Karpas-422 (cell line): Measurements from ENCODE around the gene HMX1. TPM values are rescaled to one million over a fixed set of nuclear protein-coding genes. Genes with fewer than 3 reads are reported as not detected.
A peak's percentile ranks its signal among the peaks of the same experiment; 100 is the strongest.

Experiments
- DNase-seq: peaks from one replicate; pipeline ENCODE4 v3.0.0-alpha.2; 2015
- H2AFZ ChIP-seq: fragments of 200-600 bp; sonication (generic); 2 replicates; pipeline ENCODE4 v1.6.1; 2014; ENCODE audit warnings: antibody characterized with exemption, low read length, mixed read lengths
- H3K27ac ChIP-seq: fragments of 200-600 bp; sonication (generic); 2 replicates; pipeline ENCODE4 v1.5.1; 2014; ENCODE audit warnings: mild to moderate bottlenecking, low read length, moderate library complexity
- H3K27me3 ChIP-seq: fragments of 200-600 bp; sonication (generic); 2 replicates; pipeline ENCODE4 v1.6.1; 2014; ENCODE audit warnings: low read length, mixed read lengths
- H3K36me3 ChIP-seq: fragments of 200-600 bp; sonication (generic); 2 replicates; pipeline ENCODE4 v1.6.1; 2014; ENCODE audit warnings: low read length, mixed read lengths; ENCODE audit not compliant: insufficient read depth
- H3K4me1 ChIP-seq: fragments of 200-600 bp; sonication (generic); 2 replicates; pipeline ENCODE4 v1.6.1; 2014; ENCODE audit warnings: mild to moderate bottlenecking, low read length, mixed read lengths
- H3K4me2 ChIP-seq: fragments of 200-600 bp; sonication (generic); 2 replicates; pipeline ENCODE4 v1.6.1; 2014; ENCODE audit warnings: low read length, low read depth, mild to moderate bottlenecking; ENCODE audit not compliant: poor library complexity, severe bottlenecking
- H3K4me3 ChIP-seq: fragments of 200-600 bp; sonication (generic); 2 replicates; pipeline ENCODE4 v1.5.1; 2014; ENCODE audit warnings: mild to moderate bottlenecking, antibody characterized with exemption, low read length, mixed read lengths
- H3K79me2 ChIP-seq: fragments of 200-600 bp; sonication (generic); 2 replicates; pipeline ENCODE4 v1.6.1; 2014; ENCODE audit warnings: mild to moderate bottlenecking, low read length, mixed read lengths
- H3K9ac ChIP-seq: fragments of 200-600 bp; sonication (generic); 2 replicates; pipeline ENCODE4 v1.6.0; 2014; ENCODE audit warnings: low read length
- H3K9me2 ChIP-seq: fragments of 200-600 bp; sonication (generic), shearing (Covaris generic); replicated peaks from 2 replicates; pipeline ENCODE4 v1.6.0; 2014; ENCODE audit warnings: mild to moderate bottlenecking, low read length, moderate library complexity; ENCODE audit not compliant: insufficient read depth
- H3K9me3 ChIP-seq: fragments of 300-700, 200-600 bp; sonication (generic); 2 replicates; pipeline ENCODE4 v1.6.1; 2014; ENCODE audit warnings: low read length, mixed read lengths
- H4K20me1 ChIP-seq: fragments of 200-600 bp; sonication (generic); 2 replicates; pipeline ENCODE4 v1.6.1; 2014; ENCODE audit warnings: mild to moderate bottlenecking, antibody characterized with exemption, low read length, low read depth; ENCODE audit not compliant: insufficient read depth
- total RNA-seq: library from RNA; depleted of rRNA; stranded (reverse); fragments of >200 nt; shearing (Covaris generic); gene quantifications from 2 replicates; pipeline ENCODE4 v1.2.3, GENCODE V29; 2014; ENCODE audit warnings: low replicate concordance

Gene HMX1
- total RNA-seq, 1 experiment from 2014 or later: not detected

DNA sequence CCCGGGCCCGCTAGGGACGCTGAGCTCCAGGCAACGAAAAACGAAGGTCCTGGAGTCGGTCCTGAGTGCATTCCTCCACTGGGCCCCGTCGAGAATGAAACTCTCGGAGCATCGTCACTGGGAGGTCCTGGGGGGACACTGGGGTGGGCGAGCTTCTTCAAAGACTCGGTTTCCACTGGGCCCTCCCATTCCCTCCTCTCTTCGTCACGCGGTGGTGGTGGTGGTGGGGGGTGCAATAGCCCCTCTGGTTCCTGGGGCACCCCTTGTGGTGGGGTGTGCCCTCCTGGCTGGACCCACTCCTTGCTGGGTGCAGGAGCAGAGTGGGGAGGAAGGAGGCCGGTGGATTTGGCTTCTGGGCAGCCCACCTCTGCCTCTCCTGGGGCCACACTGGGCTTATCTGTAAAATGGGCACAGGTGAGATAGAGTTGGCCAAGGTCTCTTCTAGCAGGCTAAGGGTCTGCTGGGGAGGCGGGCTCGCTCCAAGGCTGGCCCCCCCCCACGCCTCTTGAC lies 12.9 kb downstream of the HMX1 start:
- no peaks in the 10 kb centered on the region for H4K20me1 ChIP-seq
- H3K27me3 ChIP-seq: no peaks in the 10 kb centered on the region
- no peaks in the 10 kb centered on the region for H3K36me3 ChIP-seq
- DNase-seq: no peak
- no peak overlapping the region for H3K4me3 ChIP-seq
- H2AFZ ChIP-seq: no peak overlapping the region
- no peak overlapping the region for H3K4me2 ChIP-seq
- no peaks in the 10 kb centered on the region for H3K79me2 ChIP-seq
- H3K9me3 ChIP-seq: peaks cover 9% of the 10 kb centered on the region; the same call in 1 of the 2 replicates
- H3K9me2 ChIP-seq: no peaks in the 10 kb centered on the region
- no peaks in the 10 kb centered on the region for H3K4me1 ChIP-seq
- no peak overlapping the region for H3K27ac ChIP-seq
- no peak overlapping the region for H3K9ac ChIP-seq

DNA sequence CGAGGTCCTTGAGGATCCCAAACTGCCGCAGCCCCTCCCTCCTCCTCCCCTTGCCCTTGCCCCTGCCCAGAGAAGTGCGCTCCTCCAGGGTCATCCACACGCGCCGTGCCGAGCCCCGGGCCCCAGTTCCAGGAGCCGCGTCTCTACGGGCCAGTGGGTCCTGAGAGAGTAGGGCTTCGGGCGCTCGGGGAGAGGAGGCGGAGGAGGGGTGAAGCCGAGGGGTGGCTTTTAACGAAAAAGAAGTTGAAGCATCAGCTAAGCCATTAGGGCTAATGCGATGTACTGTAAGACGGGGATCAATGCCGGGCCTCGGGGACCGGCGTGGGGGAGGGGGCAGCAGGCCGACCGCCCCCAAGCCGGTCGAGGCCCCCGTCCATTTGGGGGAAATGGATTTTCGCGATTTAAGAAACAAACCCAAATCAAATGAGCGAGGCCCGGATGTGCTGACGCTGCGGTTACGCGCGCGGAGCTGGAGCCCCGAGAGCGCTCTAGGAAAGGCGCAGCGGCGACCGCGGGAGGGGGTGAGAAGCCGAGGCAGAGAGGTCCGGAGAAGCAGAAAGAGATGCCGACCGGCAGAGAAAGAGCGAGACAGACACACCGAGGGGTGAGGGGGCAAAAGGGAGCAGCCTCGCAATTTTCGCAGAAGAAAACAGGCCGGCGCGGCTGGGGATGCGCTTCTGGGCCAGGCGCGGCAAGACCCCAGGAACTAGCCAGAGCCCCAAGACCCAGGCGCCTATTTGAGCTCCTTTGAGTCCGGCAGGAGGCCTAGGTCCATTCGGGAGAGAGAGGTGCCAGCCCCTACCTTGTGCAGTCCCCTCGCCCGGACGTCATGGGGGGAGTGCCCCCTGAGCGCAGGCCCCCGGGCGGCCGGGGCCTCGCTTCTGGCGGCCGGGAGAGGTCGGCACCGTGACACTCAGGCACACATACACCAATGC lies 13.6 kb downstream of the HMX1 start:
- Histone ChIP-seq H4K20me1 (no peaks in the 10 kb centered on the region), H2AFZ (no peak overlapping the region), H3K4me1 (no peaks in the 10 kb centered on the region), H3K4me3 (no peak overlapping the region), H3K9me2 (no peaks in the 10 kb centered on the region), H3K9me3 (peaks cover 9% of the 10 kb centered on the region; the same call in 1 of the 2 replicates), H3K9ac (no peak overlapping the region), H3K27ac (no peak overlapping the region), H3K4me2 (no peak overlapping the region), H3K36me3 (no peaks in the 10 kb centered on the region), H3K27me3 (no peaks in the 10 kb centered on the region), H3K79me2 (no peaks in the 10 kb centered on the region)
- no peak for DNase-seq

DNA sequence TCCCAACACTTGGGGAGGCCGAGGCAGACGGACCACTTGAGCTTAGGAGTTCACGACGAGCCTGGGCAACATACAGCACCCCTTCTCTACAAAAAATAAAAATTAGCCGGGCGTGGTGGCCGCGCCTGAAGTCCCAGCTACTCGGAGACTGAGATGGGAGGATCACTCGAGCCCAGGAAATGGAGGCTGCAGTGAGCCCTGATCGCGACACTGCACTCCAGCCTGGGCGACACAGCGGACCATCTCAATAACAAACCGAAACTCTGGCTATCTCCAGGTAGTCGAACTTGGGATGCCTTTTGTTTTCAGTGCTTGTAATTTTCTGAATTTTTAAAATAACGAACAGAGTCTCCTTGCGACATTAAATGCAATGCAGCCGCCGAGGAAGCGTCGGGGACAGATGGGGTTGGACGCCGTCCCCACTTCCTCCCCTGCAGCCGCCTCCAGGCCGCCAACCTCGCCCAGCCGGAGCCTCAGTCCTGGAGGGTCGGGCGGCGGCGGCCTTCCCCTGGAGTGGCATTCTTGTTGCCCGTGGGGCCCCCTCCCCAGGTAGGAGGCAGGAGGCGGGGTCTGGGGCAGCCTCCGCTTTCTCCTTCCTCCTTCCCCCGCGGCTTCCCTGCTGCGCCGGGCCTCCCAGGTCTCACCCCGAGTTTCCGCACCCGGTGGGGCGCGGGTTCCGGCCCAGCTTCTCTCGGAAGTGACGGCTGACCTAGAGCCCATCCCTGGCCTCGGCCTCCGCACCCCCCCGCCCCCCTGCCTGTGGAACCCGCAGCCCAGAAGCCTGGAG lies 14.6 kb downstream of the HMX1 start:
- Histone ChIP-seq H3K4me3 (no peak overlapping the region), H3K79me2 (no peaks in the 10 kb centered on the region), H3K4me2 (no peak overlapping the region), H3K36me3 (no peaks in the 10 kb centered on the region), H2AFZ (no peak overlapping the region), H3K27ac (no peak overlapping the region), H3K9ac (no peak overlapping the region), H4K20me1 (no peaks in the 10 kb centered on the region), H3K9me2 (no peaks in the 10 kb centered on the region), H3K4me1 (no peaks in the 10 kb centered on the region), H3K9me3 (peaks cover 9% of the 10 kb centered on the region; the same call in 1 of the 2 replicates), H3K27me3 (no peaks in the 10 kb centered on the region)
- DNase-seq: no peak

DNA sequence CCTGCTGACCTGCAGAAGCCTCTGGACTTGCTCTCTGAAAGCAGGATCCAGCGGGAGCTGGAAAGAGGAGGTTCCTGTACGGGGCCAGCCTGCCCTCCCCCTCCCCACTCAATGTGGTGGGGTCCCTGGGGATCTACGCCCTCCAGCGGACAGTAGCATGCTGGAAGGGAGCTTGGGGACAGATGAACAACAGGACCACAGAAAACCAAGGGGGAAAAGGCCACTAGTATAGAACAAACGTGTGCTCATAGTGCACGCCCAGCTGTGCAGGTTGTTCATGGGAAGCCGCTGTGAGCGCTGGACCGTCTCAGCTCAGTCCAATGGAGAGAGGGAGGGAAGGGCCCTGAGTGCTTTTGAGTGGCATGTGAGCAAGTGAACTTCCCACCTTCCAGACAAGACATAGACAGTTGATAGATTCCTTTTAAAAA lies 15.8 kb downstream of the HMX1 start:
- peaks cover 9% of the 10 kb centered on the region; the same call in 1 of the 2 replicates for H3K9me3 ChIP-seq
- H3K27me3 ChIP-seq: no peaks in the 10 kb centered on the region

DNA sequence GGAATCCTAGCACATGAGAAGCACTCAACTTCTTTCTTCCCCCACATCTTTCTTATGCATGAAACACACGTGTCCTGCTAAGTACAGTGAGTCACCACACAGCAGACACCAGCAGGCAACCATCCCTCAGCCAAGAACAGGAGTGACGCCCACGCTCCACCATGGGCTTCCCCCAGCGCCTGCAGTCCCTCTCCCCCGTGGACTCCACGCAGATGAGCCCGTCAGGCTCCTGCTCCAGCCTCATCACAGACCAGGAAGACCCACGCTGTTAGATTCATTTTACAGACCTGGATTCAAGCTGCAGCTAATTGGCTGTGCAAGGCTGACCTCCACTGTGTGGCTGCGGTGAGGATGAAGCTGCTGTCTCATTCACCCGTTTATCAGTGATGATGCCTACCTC lies 16.7 kb downstream of the HMX1 start:
- no peak overlapping the region for H3K4me3 ChIP-seq
- H3K27ac ChIP-seq: no peak overlapping the region
- DNase-seq: no peak
- no peak overlapping the region for H3K4me2 ChIP-seq
- H3K9me2 ChIP-seq: no peaks in the 10 kb centered on the region
- H3K27me3 ChIP-seq: no peaks in the 10 kb centered on the region
- no peak overlapping the region for H3K9ac ChIP-seq
- H4K20me1 ChIP-seq: no peaks in the 10 kb centered on the region
- no peaks in the 10 kb centered on the region for H3K4me1 ChIP-seq
- H3K79me2 ChIP-seq: no peaks in the 10 kb centered on the region
- peaks cover 8% of the 10 kb centered on the region; the same call in 1 of the 2 replicates for H3K9me3 ChIP-seq
- H3K36me3 ChIP-seq: no peaks in the 10 kb centered on the region
- H2AFZ ChIP-seq: no peak overlapping the region

More for the DNA sequence above, 15.8 kb downstream of the HMX1 start:
- H3K9ac ChIP-seq: no peak overlapping the region
- no peaks in the 10 kb centered on the region for H3K9me2 ChIP-seq
- DNase-seq: no peak
- no peak overlapping the region for H3K27ac ChIP-seq
- H2AFZ ChIP-seq: no peak overlapping the region
- no peak overlapping the region for H3K4me2 ChIP-seq
- H3K79me2 ChIP-seq: no peaks in the 10 kb centered on the region
- no peak overlapping the region for H3K4me3 ChIP-seq
- H3K4me1 ChIP-seq: no peaks in the 10 kb centered on the region
- H3K36me3 ChIP-seq: no peaks in the 10 kb centered on the region
- no peaks in the 10 kb centered on the region for H4K20me1 ChIP-seq

DNA sequence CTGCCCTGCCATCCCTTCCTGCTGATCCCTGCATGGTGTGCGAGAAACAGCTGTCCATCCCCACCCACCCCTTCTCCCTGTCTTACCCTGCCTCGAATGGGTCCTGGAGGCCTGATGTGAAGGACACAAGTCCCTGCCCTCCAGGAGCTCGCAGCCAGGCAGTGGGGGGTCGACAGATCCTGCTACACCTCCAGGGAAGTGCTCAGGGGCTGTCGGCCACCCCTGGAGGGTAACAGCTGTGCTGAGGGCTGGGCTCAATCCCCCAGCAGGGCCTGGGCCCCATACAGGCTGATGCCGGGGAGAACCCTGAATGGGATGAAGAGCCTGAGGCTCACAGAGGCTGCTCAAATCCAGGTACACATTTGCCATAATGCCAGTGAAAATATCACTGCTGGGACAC lies 17.6 kb downstream of the HMX1 start:
- Histone ChIP-seq H3K4me3 (no peak overlapping the region), H3K36me3 (no peaks in the 10 kb centered on the region), H3K9me3 (peaks cover 3% of the 10 kb centered on the region; the same call in 1 of the 2 replicates), H3K27me3 (no peaks in the 10 kb centered on the region), H2AFZ (no peak overlapping the region), H3K27ac (no peak overlapping the region), H3K4me2 (no peak overlapping the region), H3K79me2 (no peaks in the 10 kb centered on the region), H3K9me2 (no peaks in the 10 kb centered on the region), H3K4me1 (no peaks in the 10 kb centered on the region), H3K9ac (no peak overlapping the region), H4K20me1 (no peaks in the 10 kb centered on the region)
- DNase-seq: no peak

DNA sequence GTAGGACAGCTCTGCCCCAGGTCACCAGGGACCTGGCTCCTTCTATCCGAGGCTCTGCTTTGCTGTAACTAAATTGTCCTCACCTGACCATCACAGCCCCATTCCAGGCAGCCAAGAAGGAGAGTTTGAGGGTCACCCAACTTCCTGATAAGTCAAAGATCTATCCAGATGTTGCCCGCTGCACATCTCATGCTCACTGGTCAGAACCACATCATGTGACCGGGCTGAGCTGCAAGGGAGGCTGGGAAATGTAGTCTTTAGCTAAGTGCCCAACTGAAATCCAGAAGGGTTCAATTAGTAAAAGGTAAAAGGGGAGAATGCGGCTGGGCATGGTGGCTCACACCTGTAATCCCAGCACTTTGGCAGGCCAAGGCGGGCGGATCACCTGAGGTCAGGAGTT lies 18.4 kb downstream of the HMX1 start:
- no peak overlapping the region for H3K9ac ChIP-seq
- H3K36me3 ChIP-seq: no peaks in the 10 kb centered on the region
- no peak overlapping the region for H2AFZ ChIP-seq
- H3K79me2 ChIP-seq: no peaks in the 10 kb centered on the region
- no peak overlapping the region for H3K4me3 ChIP-seq
- no peaks in the 10 kb centered on the region for H4K20me1 ChIP-seq
- H3K27ac ChIP-seq: no peak overlapping the region
- H3K9me2 ChIP-seq: no peaks in the 10 kb centered on the region
- peak; percentile 61 for DNase-seq
- no peak overlapping the region for H3K4me2 ChIP-seq
- no peaks in the 10 kb centered on the region for H3K27me3 ChIP-seq
- H3K4me1 ChIP-seq: no peaks in the 10 kb centered on the region
- H3K9me3 ChIP-seq: no peaks in the 10 kb centered on the region
